ENCODE data around the gene INTS7. TPM values are rescaled to one million over a fixed set of nuclear protein-coding genes. Genes with fewer than 3 reads are reported as not detected.

INTS7 gene
- polyA plus RNA-seq, 1 of the 3 experiments (the other 2 are of a cell fraction): 8.7 TPM

GRCh38 chr1:211965108-211965805 is 70.1 kb downstream of the INTS7 start (continued):
- TF ChIP-seq USF1 (IDR thresholded peaks at IDR 0.05; ENCODE audit: borderline replicate concordance, low read depth): no peak
- no peak for TF ChIP-seq TAF1 (IDR thresholded peaks at IDR 0.05; ENCODE audit: borderline replicate concordance, low read depth, low read length)
- no peak for TF ChIP-seq IRF3 (IDR thresholded peaks at IDR 0.05; ENCODE audit: low read depth, low read length)
- TF ChIP-seq FOXM1 (IDR thresholded peaks at IDR 0.05; ENCODE audit: low read depth): no peak

GRCh38 chr1:211959680-211960079 is 75.7 kb downstream of the INTS7 start:
- H3K27ac ChIP-seq (ENCODE audit: low read depth in 2 of 2, low read length in 1 of 2): no peak overlapping the region
- no peak overlapping the region for H2AFZ ChIP-seq (ENCODE audit: low read depth)
- H3K79me2 ChIP-seq (ENCODE audit: insufficient read depth): no peaks in the 10 kb centered on the region; the same call in 1 of the 2 replicates
- H3K4me1 ChIP-seq (ENCODE audit: control insufficient read depth in 1 of 2, insufficient read depth in 2 of 2, low read depth in 1 of 2, low read length in 1 of 2): no peaks in the 10 kb centered on the region
- DNase-seq: no peak
- H3F3A ChIP-seq (replicated peaks; ENCODE audit: insufficient read depth): peaks cover 5% of the 10 kb centered on the region
- TF ChIP-seq TCF12 (IDR thresholded peaks at IDR 0.05): no peak
- no peak for TF ChIP-seq FOSL2 (IDR thresholded peaks at IDR 0.05; ENCODE audit: borderline replicate concordance, low read depth)
- TF ChIP-seq, protein P1, sequence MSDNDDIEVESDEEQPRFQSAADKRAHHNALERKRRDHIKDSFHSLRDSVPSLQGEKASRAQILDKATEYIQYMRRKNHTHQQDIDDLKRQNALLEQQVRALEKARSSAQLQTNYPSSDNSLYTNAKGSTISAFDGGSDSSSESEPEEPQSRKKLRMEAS (IDR thresholded peaks at IDR 0.05; ENCODE audit: low read depth): no peak
- TF ChIP-seq, protein P2, sequence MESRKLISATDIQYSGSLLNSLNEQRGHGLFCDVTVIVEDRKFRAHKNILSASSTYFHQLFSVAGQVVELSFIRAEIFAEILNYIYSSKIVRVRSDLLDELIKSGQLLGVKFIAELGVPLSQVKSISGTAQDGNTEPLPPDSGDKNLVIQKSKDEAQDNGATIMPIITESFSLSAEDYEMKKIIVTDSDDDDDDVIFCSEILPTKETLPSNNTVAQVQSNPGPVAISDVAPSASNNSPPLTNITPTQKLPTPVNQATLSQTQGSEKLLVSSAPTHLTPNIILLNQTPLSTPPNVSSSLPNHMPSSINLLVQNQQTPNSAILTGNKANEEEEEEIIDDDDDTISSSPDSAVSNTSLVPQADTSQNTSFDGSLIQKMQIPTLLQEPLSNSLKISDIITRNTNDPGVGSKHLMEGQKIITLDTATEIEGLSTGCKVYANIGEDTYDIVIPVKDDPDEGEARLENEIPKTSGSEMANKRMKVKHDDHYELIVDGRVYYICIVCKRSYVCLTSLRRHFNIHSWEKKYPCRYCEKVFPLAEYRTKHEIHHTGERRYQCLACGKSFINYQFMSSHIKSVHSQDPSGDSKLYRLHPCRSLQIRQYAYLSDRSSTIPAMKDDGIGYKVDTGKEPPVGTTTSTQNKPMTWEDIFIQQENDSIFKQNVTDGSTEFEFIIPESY (IDR thresholded peaks at IDR 0.05; ENCODE audit: borderline replicate concordance, low read depth): no peak
- no peak for TF ChIP-seq TEAD4 (IDR thresholded peaks at IDR 0.05; ENCODE audit: borderline replicate concordance, insufficient read depth)
- no peak for TF ChIP-seq FOXM1 (IDR thresholded peaks at IDR 0.05; ENCODE audit: low read depth)
- no peak for TF ChIP-seq NFIC (IDR thresholded peaks at IDR 0.05; ENCODE audit: borderline replicate concordance)
- TF ChIP-seq, protein P3, sequence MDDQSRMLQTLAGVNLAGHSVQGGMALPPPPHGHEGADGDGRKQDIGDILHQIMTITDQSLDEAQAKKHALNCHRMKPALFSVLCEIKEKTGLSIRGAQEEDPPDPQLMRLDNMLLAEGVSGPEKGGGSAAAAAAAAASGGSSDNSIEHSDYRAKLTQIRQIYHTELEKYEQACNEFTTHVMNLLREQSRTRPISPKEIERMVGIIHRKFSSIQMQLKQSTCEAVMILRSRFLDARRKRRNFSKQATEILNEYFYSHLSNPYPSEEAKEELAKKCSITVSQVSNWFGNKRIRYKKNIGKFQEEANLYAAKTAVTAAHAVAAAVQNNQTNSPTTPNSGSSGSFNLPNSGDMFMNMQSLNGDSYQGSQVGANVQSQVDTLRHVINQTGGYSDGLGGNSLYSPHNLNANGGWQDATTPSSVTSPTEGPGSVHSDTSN (IDR thresholded peaks at IDR 0.05): no peak
- no peak for TF ChIP-seq RAD21 (IDR thresholded peaks at IDR 0.05; ENCODE audit: low read length)
- H3K9me2 ChIP-seq: no peaks in the 10 kb centered on the region
- ChIA-PET POLR2A (no interaction called here), CTCF (interaction anchor here (1.0 kb wide), 1 partner anchor 279 kb away, joined by 4 read pairs; no protein-coding TSS in a partner anchor)
- H4K20me1 ChIP-seq (ENCODE audit: insufficient read depth): no peaks in the 10 kb centered on the region
- no peak overlapping the region for H3K4me3 ChIP-seq (ENCODE audit: low read depth in 2 of 2, low read length in 1 of 2)
- no peaks in the 10 kb centered on the region for H3K9me3 ChIP-seq
- 99% methylated on average over 10 of the region's 11 CpGs for WGBS (ENCODE audit: low lambda C conversion rate)
- H3K27me3 ChIP-seq (ENCODE audit: insufficient read depth): no peaks in the 10 kb centered on the region
- no peak overlapping the region for H3K9ac ChIP-seq
- no peak overlapping the region for H3K4me2 ChIP-seq
- peaks cover 32 to 33% of the 10 kb centered on the region in 2 experiments for H3K36me3 ChIP-seq (replicated peaks in 1 of 2; ENCODE audit: control insufficient read depth in 1 of 2, insufficient read depth in 2 of 2, low read length in 1 of 2)
